Activated CD4-positive, CD25-positive, alpha-beta regulatory T cell treated with anti-CD3 and anti-CD28 coated beads, Interleukin-2, amount 50 U/mL, for 72 hours (primary cell): Measurements from ENCODE around the gene CACNA1S.

Experiments
- DNase-seq: peaks from one replicate; pipeline ENCODE4 v3.0.0; 2021

CACNA1S gene

GRCh38 chr1:201008666-201009360 lies 103.4 kb downstream of the CACNA1S start:
- no peak for DNase-seq

DNA sequence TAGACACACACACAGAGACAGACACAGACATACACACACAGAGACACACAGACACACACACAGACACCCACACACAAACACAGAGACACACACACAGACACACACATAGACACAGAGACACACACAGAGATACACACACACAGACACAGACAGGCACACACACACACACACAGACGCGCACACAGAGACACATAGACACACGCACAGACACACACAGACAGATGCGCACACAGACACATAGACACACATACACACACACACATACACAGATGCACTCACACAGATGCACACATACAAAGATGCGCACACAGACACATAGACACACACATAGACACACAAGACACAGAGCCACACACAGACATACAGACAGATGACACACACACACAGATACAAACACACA lies 104.7 kb downstream of the CACNA1S start:
- DNase-seq: no peak

GRCh38 chr1:201006450-201006849 lies 105.8 kb downstream of the CACNA1S start:
- DNase-seq: no peak

DNA sequence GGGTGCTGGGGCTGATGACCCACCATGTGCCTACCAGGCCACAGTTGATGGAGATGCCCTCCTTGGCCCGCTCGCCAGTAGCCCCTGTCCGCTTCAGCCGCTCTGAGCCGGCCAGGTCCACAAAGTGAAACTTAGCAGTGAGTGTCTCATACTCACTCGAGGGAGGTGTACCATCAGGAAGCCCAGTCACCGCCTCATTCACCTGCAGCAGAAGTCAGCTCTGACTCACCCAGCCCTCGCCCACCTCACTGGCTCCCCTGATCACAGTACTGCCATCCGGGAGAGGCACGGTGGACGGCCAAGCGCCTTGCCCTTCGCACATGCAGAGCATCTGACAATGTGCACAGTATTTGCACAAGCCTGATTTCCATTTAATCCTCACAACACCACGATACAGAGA lies 107.5 kb downstream of the CACNA1S start:
- DNase-seq: no peak

DNA sequence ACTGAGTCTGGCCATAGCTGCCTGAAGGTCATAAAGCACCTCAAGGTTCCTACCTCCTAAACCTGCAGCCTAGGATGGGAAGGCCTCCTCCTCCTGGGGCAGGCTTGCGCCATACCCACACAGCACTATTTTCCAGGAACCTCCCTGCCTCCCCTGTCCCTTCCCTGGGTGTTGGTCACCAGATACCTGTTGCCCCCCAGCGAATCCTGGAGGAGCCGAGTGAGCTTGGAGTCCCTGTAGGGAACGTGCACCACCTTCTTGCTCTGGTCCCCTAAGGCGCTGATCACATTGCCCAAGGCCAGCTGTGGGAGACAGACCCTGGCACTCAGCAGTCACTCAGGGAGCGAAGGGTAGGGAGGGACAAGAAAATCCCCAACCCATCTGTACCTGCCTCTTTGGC lies 108.1 kb downstream of the CACNA1S start:
- no peak for DNase-seq

- no peak for DNase-seq
Observed at GRCh38 chr1:201002510-201002909, 109.7 kb downstream of the CACNA1S start.

DNA sequence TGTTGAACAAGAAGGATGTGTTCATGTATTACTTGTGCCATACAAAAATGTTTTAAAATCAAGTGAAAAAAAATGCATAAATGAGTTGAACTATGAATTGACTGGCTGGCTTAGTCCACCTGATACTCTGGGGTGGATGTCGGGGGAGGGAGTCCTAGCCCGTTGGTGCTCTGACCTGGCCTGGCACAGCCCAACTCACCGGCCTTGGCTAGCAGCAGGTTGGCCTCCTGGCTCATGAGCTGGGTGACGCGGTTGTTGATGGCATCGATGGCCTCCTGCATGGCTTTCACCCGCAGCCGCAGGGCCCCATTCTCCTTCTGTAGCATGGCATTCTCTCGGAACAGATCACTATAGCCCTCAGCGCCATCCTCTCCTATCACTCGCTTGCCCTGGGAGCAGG lies 110.3 kb downstream of the CACNA1S start:
- no peak for DNase-seq

DNA sequence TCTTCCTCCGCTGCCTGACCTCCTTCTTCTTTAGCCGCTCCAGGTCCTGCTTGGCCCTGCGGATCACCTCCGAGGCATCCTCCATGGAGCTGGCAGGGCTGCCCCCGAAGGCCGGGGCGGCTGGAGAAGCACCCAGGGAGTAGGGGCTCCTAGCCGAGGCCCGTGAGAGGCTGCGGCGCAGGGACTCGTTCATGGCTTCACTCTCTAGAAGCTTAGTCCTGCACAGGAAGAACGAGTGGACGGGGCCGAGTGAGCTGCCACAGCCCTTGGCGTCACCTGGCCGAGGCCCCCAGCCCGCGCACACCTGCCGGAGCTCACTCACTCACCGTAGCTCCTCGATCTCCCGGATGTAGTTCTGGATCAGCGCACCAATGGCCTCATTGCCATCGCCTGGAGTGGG lies 111.8 kb downstream of the CACNA1S start:
- no peak for DNase-seq

- DNase-seq: no peak
Observed at GRCh38 chr1:200999667-201000066, 112.6 kb downstream of the CACNA1S start.

GRCh38 chr1:200998323-200998722 lies 113.9 kb downstream of the CACNA1S start:
- no peak for DNase-seq

GRCh38 chr1:200992382-200993048 lies 119.7 kb downstream of the CACNA1S start:
- no peak for DNase-seq

DNA sequence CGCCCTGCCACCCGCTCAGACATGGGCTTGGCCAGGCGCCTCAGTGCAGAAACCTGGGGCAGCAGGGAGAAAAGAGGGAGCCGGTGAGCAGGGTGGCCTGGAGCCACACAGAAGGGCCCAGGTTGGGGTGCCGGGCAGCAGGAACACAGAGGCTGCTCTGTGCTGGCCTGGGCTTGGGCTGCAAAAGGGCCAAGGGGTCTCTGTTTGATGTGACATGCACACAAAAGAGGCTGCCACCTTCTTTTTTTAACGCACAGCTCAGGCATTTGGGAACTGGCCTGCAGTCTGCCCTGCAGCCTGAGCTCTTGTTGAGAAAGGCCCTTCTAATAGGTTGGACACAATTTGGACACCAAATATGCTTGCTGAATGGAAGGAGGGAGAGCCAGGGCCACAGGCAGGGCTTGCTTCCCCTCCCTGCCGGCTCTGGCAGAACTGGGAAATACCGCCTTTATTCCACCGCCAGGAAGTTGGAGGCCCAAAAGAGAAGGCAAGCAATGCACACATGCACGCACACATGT lies 121.1 kb downstream of the CACNA1S start:
- no peak for DNase-seq

DNA sequence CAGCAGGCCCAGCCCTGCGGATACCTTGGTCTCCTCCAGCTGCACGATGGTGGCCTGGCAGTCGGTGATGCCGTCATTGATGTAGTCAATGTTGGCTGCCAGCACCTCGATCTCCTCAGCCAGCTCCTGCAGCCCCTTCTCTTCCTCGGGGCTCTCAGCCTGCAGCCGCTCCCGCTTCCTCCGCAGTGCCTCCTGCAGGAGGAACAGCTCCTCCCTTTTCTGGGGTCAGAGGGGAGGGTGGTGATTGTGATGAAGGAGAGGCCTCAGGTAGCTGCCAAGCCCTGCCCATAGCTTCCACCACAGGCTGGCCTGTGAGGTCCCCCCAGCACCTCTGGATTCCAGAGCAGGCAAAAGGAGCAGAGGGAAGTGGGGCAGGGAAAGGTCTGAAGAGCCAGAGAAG lies 122.1 kb downstream of the CACNA1S start:
- no peak for DNase-seq
